Neural progenitor cell (in vitro differentiated cells): Measurements from ENCODE around the gene WASHC4. TPM values are rescaled to one million over a fixed set of nuclear protein-coding genes. Genes with fewer than 3 reads are reported as not detected.

ENCODE experiments used
- DNase-seq: peaks from one replicate; pipeline ENCODE4 v3.0.0-alpha.2; 2016; ENCODE audit warnings: low spot score
- H2AFZ ChIP-seq: fragments of 200-600 bp; sonication (generic); replicated peaks from 2 replicates; pipeline ENCODE4 v1.6.1; 2016; ENCODE audit warnings: antibody characterized with exemption
- H3F3A ChIP-seq: fragments of 200-600 bp; sonication (generic); 2 replicates; pipeline ENCODE4 v1.6.1; 2016; ENCODE audit warnings: antibody characterized with exemption, low read depth
- H3K27ac ChIP-seq: fragments of 200-600 bp; sonication (generic); 2 replicates; pipeline ENCODE4 v1.5.1; 2016; ENCODE audit warnings: mild to moderate bottlenecking
- H3K27me3 ChIP-seq: fragments of 200-600 bp; sonication (generic); 2 replicates; pipeline ENCODE4 v1.6.1; 2016; ENCODE audit warnings: mild to moderate bottlenecking, moderate library complexity
- H3K36me3 ChIP-seq: fragments of 200-600 bp; sonication (generic); 2 replicates; pipeline ENCODE4 v1.5.1; 2016
- H3K4me1 ChIP-seq: fragments of 200-600 bp; sonication (generic); 2 replicates; pipeline ENCODE4 v1.6.1; 2016; ENCODE audit warnings: mixed run types
- H3K4me2 ChIP-seq: fragments of 200-600 bp; sonication (generic); 2 replicates; pipeline ENCODE4 v1.6.1; 2016
- H3K4me3 ChIP-seq: fragments of 200-600 bp; sonication (generic); 2 replicates; pipeline ENCODE4 v1.5.1; 2016
- H3K79me2 ChIP-seq: fragments of 200-600 bp; sonication (generic); 2 replicates; pipeline ENCODE4 v1.6.1; 2016; ENCODE audit warnings: low read depth
- H3K9ac ChIP-seq: fragments of 200-600 bp; sonication (generic); 2 replicates; pipeline ENCODE4 v1.6.1; 2016
- H3K9me3 ChIP-seq: fragments of 200-600 bp; sonication (generic); 2 replicates; pipeline ENCODE4 v1.5.1; 2016; ENCODE audit warnings: low read depth
- H4K20me1 ChIP-seq: fragments of 200-600 bp; sonication (generic); 2 replicates; pipeline ENCODE4 v1.6.1; 2016; ENCODE audit warnings: low read depth
- H3K27ac Mint-ChIP-seq: 3 replicates; pipeline ENCODE4 v1.8.0; 2021; ENCODE audit warnings: mixed read lengths
- H3K27me3 Mint-ChIP-seq: 2 replicates; pipeline ENCODE4 v1.8.0; 2022; ENCODE audit warnings: low read depth, mild to moderate bottlenecking, inconsistent platforms, moderate library complexity, mixed read lengths; ENCODE audit not compliant: insufficient read depth
- H3K36me3 Mint-ChIP-seq: 3 replicates; pipeline ENCODE4 v1.8.0; 2021; ENCODE audit warnings: mixed read lengths
- H3K4me1 Mint-ChIP-seq: 3 replicates; pipeline ENCODE4 v1.8.0; 2021; ENCODE audit warnings: mixed read lengths
- H3K4me3 Mint-ChIP-seq: 3 replicates; pipeline ENCODE4 v1.8.0; 2021; ENCODE audit warnings: mild to moderate bottlenecking, moderate library complexity, mixed read lengths
- H3K9me3 Mint-ChIP-seq: 3 replicates; pipeline ENCODE4 v1.8.0; 2020; ENCODE audit warnings: mixed read lengths
- CTCF ChIP-seq: fragments of 200-600 bp; sonication (generic); IDR thresholded peaks from 2 replicates; pipeline ENCODE4 v1.5.1; 2017; ENCODE audit warnings: antibody characterized with exemption, mild to moderate bottlenecking
- EZH2 ChIP-seq: fragments of 200-600 bp; sonication (generic); IDR thresholded peaks from 2 replicates; pipeline ENCODE4 v1.6.1; 2017; ENCODE audit warnings: antibody characterized with exemption, mild to moderate bottlenecking, moderate library complexity
- EZH2phosphoT487 ChIP-seq: fragments of 200-600 bp; sonication (generic); IDR thresholded peaks from 2 replicates; pipeline ENCODE4 v1.6.1; 2017; ENCODE audit warnings: antibody characterized with exemption
- total RNA-seq: library from RNA; depleted of rRNA; stranded (reverse); fragments of >200 nt; gene quantifications from 2 replicates; pipeline ENCODE4 v1.2.3, GENCODE V29; 2015; ENCODE audit warnings: low replicate concordance

WASHC4 gene
- total RNA-seq, 1 donor from 2014 or later: 81.1 TPM

- no peaks in the 10 kb centered on the region for H3F3A ChIP-seq
- H3K36me3 Mint-ChIP-seq: peaks cover 37% of the 10 kb centered on the region
- H3K9me3 ChIP-seq: no peaks in the 10 kb centered on the region
- H3K9ac ChIP-seq: no peak overlapping the region
- no peaks in the 10 kb centered on the region for H3K27me3 Mint-ChIP-seq
- no peak overlapping the region for H3K4me2 ChIP-seq
- no peak overlapping the region for H3K27ac Mint-ChIP-seq
- no peak for TF ChIP-seq CTCF
- no peak for TF ChIP-seq EZH2phosphoT487
- TF ChIP-seq EZH2: no peak
- H3K4me3 ChIP-seq: no peak overlapping the region
- no peaks in the 10 kb centered on the region for H3K9me3 Mint-ChIP-seq
- no peaks in the 10 kb centered on the region for H3K4me1 ChIP-seq
- no peaks in the 10 kb centered on the region for H3K36me3 ChIP-seq
- H3K4me1 Mint-ChIP-seq: no peaks in the 10 kb centered on the region
- no peak overlapping the region for H3K27ac ChIP-seq
- no peaks in the 10 kb centered on the region for H4K20me1 ChIP-seq
- H3K27me3 ChIP-seq: no peaks in the 10 kb centered on the region
- no peaks in the 10 kb centered on the region for H3K79me2 ChIP-seq
- DNase-seq: no peak
- no peak overlapping the region for H2AFZ ChIP-seq
- no peak overlapping the region for H3K4me3 Mint-ChIP-seq
These were observed 99.3 kb downstream of the WASHC4 start for GRCh38 chr12:105206686-105207374.

- Histone ChIP-seq H3K4me3 (no peak overlapping the region), H3K4me1 (no peaks in the 10 kb centered on the region), H3K27me3 (no peaks in the 10 kb centered on the region), H4K20me1 (no peaks in the 10 kb centered on the region), H3K79me2 (no peaks in the 10 kb centered on the region), H2AFZ (no peak overlapping the region), H3K36me3 (no peaks in the 10 kb centered on the region), H3K4me2 (no peak overlapping the region), H3K27ac (no peak overlapping the region), H3K9ac (no peak overlapping the region), H3F3A (no peaks in the 10 kb centered on the region), H3K9me3 (no peaks in the 10 kb centered on the region)
- peaks cover 39% of the 10 kb centered on the region for H3K36me3 Mint-ChIP-seq
- no peak for TF ChIP-seq EZH2phosphoT487
- no peak for TF ChIP-seq CTCF
- no peak for TF ChIP-seq EZH2
- no peaks in the 10 kb centered on the region for H3K27me3 Mint-ChIP-seq
- H3K27ac Mint-ChIP-seq: no peak overlapping the region
- no peak for DNase-seq
- no peaks in the 10 kb centered on the region for H3K9me3 Mint-ChIP-seq
- H3K4me3 Mint-ChIP-seq: no peak overlapping the region
- peaks cover under 1% of the 10 kb centered on the region for H3K4me1 Mint-ChIP-seq
These were observed 101.6 kb downstream of the WASHC4 start for GRCh38 chr12:105209091-105209490.

GRCh38 chr12:105212438-105212837 lies 104.9 kb downstream of the WASHC4 start:
- Mint-ChIP-seq H3K4me1 (peaks cover 4% of the 10 kb centered on the region), H3K27ac (no peak overlapping the region), H3K4me3 (no peak overlapping the region), H3K9me3 (no peaks in the 10 kb centered on the region), H3K27me3 (no peaks in the 10 kb centered on the region), H3K36me3 (peaks cover 36% of the 10 kb centered on the region)
- H2AFZ ChIP-seq: no peak overlapping the region
- peaks cover 4% of the 10 kb centered on the region for H3K4me1 ChIP-seq
- H3K27ac ChIP-seq: no peak overlapping the region
- DNase-seq: no peak
- H3K9ac ChIP-seq: no peak overlapping the region
- no peaks in the 10 kb centered on the region for H4K20me1 ChIP-seq
- no peaks in the 10 kb centered on the region for H3F3A ChIP-seq
- no peaks in the 10 kb centered on the region for H3K27me3 ChIP-seq
- TF ChIP-seq EZH2phosphoT487 (no peak), EZH2 (no peak), CTCF (no peak)
- no peak overlapping the region for H3K4me2 ChIP-seq
- peaks cover 9% of the 10 kb centered on the region for H3K36me3 ChIP-seq
- H3K9me3 ChIP-seq: no peaks in the 10 kb centered on the region
- no peak overlapping the region for H3K4me3 ChIP-seq
- H3K79me2 ChIP-seq: no peaks in the 10 kb centered on the region
